UCSD-AML1 (cell line): ENCODE results near the gene ARL15.

Source experiments
- DNase-seq: peaks from one replicate; lab custom pipeline; 2025; ENCODE audit not compliant: unreplicated experiment; lab: John Stamatoyannopoulos, UW

ARL15 gene

DNA sequence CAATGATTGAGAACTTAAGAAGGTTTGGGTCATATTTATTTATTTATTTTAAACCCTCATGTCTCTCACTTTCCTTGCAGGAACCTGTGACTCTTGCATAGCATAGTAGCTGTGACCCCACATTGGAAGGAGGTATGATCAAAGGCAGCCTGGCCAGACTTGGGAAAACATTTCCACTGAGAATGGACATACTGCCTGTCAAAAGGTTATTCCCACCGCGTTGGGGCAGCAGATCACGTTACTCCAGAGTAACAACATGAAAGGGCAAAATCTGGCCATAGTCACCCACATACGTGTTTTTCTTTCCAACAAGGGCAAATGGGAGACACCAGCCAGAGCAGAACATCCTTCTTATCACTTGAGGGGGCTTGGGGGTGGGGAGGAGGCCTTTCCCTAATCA lies 95.7 kb downstream of the ARL15 start:
- no peak for DNase-seq

DNA sequence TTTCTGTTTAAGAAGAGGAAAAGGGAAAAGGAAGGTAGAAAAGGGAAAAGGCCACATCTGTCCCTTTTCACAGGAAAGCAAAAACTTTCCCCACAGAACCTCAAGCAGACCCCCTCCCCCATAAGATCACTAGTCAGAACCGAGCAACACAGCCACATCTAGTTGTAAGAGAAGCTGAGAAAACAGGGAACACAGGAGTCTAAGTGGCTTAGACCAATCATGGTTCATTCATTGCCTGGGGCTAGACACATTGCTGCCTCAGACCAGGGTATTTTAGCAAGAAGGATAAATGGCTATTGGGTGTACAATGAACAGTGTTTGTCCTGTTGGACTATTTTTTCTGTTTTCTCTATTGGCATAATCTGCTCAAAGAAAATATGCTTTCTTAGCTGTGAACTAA lies 98.0 kb downstream of the ARL15 start:
- no peak for DNase-seq

DNA sequence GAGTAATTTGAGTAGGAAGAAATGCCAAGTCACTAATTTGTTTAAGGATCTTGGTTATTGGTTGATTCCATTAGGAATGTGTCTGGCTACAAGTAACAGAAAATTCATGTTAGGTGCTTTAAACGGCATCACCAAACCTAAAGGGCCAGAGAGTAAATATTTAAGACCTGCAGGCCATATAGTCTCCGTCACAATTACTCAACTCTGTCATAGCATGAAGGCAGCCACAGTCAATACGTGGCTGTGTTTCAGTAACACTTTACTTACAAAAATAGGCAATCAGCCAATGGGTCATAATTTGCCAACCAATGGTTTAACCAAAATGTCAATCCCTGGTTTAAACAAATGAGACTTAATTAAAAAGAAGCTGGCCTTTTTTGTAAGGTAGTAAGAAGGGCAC lies 98.5 kb downstream of the ARL15 start:
- no peak for DNase-seq

DNA sequence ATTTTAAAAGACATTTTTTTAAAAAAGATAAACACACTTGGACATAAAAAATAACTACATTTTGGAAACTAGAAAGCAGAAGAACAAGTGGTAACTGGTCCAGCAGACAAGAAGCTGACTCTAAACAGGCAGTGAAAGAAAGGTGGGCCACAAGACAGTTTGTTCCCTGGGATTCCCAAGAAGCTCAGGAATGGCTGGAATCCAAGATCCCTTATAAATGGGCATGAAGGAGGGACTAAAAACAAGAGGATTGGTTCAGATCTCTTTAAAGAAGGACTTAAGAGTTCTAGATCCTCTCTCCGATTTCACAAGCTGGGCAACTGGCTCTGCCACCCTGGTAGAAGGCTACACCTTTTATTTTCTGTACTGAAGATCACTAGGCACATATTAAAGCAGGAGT lies 102.8 kb downstream of the ARL15 start:
- no peak for DNase-seq

- no peak for DNase-seq
Observed at GRCh38 chr5:54206580-54207229, 103.7 kb downstream of the ARL15 start.

DNA sequence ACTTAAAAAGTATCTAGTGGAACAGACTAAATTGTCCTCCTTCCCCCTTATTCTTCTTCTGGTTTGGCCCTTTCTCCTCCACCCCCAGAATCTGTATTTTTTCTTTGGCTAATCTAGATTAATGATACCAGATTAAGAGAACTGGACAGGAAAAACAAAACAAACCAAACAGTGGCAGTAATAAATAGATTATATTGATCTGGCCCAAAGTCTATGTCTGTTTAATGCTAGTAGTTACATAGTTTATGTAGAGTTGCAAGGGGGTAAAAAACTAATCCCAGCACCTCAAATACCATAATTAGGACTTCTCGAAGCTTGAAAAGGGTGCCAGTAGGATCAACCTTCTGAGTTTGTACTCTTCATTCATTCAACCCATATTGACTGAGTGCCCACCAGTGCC lies 104.5 kb downstream of the ARL15 start:
- DNase-seq, result no peak

- no peak for DNase-seq
Observed at GRCh38 chr5:54205453-54205852, 104.9 kb downstream of the ARL15 start.

GRCh38 chr5:54197018-54197417 lies 113.4 kb downstream of the ARL15 start:
- no peak for DNase-seq

DNA sequence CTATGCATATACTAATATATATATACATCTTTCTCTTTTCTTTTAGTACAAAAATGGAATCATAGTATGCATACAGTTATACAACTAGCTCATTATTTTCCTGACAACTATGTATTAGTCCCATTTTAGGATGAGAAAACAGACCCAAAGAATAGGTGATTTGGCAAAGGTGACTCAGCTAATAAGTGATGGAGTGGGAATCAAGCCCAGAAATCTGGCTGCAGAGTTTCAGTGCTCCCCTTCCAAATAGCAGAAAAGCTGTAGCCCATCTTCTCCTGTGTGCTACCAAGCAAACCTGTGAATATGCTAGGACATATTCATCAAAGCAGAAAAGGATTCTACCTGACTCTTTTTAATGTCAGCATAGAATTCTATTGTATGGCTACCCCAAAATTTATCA lies 114.7 kb downstream of the ARL15 start:
- DNase-seq, result no peak

DNA sequence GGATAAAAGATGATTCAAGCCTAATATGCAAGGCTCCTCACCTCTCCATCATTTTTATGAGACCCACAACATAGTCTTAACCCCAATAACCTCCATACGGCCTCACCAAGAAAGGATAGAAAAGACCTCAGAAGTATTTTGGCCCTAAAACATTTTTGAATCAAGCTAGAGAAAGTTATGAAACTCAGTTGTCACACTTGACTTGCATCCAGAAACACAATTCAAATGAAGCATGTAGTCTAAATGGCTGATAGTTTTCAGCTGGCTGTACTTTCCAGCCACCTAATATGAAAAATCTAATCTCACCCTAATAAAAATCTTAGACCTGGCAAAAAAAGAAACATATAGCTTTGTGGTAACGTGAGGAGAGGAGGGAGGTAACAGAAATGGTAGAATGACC lies 116.1 kb downstream of the ARL15 start:
- DNase-seq, result no peak

DNA sequence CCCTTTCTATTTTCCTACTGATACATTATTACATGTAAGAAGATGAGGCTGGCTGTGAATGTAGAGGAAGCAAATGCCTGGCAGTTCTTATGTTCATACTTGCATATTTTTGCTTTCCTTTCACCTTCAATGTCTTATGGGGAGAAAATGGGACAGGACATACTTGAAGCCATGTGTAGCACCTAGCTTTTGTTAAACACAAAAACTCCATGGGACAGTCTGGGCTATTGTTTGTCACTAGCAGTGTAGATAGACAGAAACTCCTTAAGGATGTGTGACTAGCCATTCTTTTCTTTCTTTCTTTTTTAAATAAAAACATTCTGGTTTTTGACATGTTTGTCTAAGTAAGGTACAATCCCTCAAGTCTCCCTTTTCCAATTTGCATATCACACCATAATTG lies 122.7 kb downstream of the ARL15 start:
- DNase-seq, result no peak

DNA sequence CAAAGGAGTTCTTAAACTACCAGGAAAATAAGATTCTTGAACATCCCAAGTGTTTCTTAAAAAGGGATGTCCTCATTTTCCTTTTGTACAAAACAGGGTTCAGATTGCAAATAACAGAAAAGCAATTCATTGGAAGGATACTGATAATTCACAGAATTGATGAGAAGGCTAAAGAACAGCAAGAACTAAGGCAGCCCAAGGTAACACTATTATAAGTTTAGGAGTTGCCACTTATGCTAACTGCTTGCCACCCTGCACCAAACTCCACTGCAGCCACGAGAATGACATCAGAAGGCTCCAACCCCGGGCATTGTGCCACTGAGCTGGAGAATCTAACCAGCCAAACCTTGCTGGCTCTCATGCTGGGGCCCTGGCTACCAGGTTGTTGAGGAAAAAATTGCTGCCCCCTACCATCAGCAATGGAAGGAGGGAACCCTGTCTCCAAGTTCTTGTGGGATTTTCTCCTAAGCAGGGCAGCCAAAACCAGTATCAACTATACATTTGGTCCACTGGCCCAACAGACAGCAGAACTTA lies 123.4 kb downstream of the ARL15 start:
- DNase-seq, result no peak

DNA sequence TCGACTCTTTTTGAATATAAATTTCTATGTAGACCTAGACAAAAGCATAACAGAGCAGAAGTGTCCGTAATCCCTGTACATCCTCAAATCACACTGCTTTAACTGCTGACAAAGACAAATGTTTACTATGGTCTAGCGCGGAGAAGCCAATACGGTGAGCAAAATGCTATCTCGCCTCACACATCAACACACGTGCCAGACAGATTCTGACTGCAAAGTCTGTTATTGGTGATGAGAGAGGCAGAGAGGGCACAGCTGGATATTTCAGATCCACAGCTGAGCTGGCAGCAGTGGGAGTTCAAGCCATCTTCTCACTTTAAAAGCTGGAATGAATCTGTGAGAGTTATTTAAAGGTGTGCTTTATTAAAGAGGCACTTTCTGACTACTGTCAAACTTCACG lies 124.3 kb downstream of the ARL15 start:
- DNase-seq, result no peak

DNA sequence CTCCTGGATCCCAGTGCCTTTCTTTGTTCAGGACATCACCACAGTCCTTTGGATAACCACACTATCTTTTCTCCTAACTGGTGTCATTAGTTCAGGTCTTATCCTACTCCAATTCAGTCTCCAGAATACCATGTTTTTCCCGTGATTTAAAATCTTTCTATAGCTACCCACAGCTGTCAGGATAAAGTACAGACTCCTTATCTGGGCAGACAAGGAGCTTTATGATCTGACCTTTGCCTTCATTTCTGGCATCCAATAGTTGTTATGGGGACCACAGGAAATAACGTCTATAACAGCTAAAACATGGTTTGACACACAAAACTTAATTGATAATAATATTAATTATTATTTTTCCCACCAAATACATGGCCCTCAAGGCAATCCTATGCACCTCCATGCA lies 125.6 kb downstream of the ARL15 start:
- DNase-seq, result no peak

DNA sequence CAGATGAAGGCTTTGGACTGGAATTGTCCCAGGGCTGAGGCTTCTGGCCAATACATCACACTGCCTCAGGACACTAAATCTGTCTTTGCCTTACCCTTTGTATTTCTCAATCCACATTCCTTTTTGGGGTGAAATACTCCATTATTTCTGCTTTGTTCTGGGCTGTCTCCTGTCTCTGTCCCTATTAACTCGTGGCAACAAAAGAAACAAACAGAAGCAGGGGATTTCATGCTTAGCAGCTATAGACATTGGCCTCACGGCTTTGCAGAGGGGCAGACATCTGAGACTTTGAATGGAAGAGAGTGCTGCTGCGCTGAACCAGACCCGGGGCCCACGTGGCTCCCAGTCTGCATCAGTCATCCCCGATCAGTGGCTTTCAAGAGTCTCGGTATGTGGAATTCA lies 129.7 kb downstream of the ARL15 start:
- no peak for DNase-seq

- no peak for DNase-seq
Observed at GRCh38 chr5:54178991-54179390, 131.4 kb downstream of the ARL15 start.

DNA sequence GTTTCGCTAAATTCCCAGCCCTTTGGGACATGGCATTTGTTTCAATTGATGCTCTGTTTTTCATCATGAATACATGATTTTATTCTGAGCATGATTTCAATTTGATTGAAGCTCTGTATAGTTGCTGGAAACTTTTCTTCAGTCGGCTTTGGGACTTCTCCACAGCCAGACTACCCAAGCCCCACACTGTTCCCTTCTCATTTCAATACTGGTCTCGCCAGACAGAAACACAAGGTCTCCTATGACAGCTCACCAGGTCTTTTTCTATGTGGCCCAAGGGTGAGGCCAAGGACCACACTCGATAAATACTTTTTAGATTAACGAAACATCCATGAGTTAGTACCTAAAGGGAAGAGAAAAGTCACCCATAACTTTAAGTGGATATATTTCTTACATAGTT lies 132.2 kb downstream of the ARL15 start:
- no peak for DNase-seq

- no peak for DNase-seq
Observed at GRCh38 chr5:54177058-54177457, 133.3 kb downstream of the ARL15 start.

DNA sequence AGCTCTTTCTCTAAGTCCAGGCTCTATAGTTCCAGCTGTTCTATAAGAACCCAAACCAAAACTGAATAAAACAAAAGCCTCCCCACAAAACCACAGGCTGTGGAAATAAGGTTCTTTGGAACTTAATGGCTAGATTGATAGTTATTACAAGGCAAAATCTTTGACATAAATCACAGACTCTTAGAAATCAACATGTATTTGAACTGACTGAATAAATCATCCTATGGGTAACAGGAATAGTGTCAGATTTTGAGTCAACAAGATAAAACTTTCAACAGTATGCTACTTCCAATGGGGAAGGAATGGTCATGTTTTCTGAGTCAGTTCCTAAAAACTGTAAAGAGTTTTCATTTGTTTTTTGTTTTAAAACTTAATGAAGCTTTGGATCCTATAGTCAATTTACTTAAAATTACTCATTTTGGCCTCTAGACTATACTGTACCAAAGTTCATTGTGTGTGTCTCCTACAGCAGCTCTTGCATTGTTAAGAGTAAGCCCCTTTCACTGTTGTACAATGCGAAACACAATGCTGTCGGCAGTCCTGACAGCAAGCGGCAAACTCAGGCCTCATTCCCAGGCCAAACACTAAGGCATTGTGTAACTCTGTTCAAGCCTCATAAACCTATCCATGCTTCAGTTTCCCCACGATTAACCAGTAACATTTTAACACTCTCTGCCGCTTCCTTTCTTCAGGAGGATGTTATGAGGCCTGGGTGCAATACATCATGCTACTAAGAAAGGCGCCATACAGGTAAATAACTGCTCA lies 134.1 kb downstream of the ARL15 start:
- no peak for DNase-seq

DNA sequence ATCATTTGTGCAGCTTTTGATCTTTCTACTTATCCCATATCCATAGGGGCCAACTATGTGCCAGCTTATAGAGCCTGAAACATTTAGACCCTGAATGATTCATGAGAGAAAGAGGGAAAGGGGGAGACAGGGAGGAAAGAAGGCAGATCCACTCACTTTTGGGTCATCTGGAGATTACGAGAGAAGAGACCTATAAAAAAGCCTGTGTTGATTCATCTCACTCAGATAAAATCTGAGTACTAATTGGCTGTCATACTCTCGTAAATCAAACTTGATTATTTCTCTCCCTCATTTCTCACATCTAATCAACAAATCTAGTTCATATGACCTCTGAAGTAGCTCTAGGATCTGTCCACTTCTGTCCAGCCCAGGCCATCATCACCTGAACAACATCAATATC lies 137.1 kb downstream of the ARL15 start:
- no peak for DNase-seq

DNA sequence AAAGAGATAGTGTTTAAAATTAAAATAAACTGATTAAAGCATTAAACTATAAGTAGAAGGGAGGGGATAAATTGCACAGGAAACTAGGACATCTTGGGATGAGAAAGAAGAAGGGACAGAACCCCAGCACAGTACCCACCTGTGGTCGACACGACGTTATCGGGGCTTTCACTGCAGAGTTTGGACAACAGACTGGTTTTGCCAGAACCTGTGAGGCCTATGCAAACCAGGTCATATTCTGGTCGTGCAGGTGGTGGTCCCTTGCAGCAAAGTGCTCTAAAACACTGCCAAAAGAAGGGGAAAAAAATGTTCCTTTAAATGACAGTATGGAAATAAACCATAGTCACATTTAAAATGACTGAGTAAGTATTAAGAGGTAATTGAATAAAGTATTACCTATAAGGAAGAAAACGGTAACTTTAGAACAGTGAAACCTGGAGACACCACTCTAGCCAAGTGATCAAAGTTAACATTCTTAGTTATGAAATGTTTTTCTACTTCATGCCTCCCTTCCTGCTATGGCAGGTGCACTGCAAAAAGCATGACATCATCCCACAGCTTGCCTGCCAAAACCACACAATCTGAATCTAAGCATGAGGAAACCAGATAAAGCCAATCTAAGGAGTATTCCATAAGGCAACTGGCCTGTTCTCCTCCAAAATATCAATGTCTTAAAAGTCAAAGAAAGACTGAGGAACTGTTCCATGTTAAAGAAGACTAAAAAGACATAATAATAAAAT lies 138.6 kb downstream of the ARL15 start:
- no peak for DNase-seq

- no peak for DNase-seq
Observed at GRCh38 chr5:54165687-54166086, 144.7 kb downstream of the ARL15 start.
